PC-3 (cell line): ENCODE results near the gene SELENOP. TPM values are rescaled to one million over a fixed set of nuclear protein-coding genes. Genes with fewer than 3 reads are reported as not detected.

Experiments used
- ATAC-seq: fragments of 200-7000 bp; cut with Tn5 transposase; 2 replicates; pipeline ENCODE4 v1.9.1; 2020; ENCODE audit warnings: mild to moderate bottlenecking, moderate library complexity
- BruUV-seq: library from RNA; stranded (reverse); fragments of 400-500 nt; replicated peaks from 2 replicates; lab custom pipeline; 2021; lab: Mats Ljungman, UMichigan
- CTCF ChIA-PET: fragments of 300-600 bp; sonication (Branson Sonifier 250); formaldehyde crosslinking; loops from one replicate; lab custom pipeline; 2022; ENCODE audit warnings: antibody characterized with exemption; lab: Charles Lee
- POLR2A ChIA-PET: fragments of 300-600 bp; sonication (Branson Sonifier 250); formaldehyde crosslinking; loops from one replicate; lab custom pipeline; 2022; ENCODE audit warnings: antibody characterized with exemption; ENCODE audit not compliant: unreplicated experiment; lab: Charles Lee
- DNase-seq: peaks from one replicate; pipeline ENCODE4 v3.0.0-alpha.2; 2015
- H2AFZ ChIP-seq: fragments of 300-600 bp; sonication (generic); 2 replicates; pipeline ENCODE4 v1.6.0; 2016; ENCODE audit warnings: antibody characterized with exemption, low read length
- H3F3A ChIP-seq: fragments of 300-600 bp; sonication (generic); one replicate; pipeline ENCODE4 v1.6.0; 2017; ENCODE audit warnings: antibody characterized with exemption, low read length, control low read depth, mild to moderate bottlenecking; ENCODE audit not compliant: unreplicated experiment
- H3K27ac ChIP-seq: fragments of 300-600 bp; sonication (generic); 2 replicates; pipeline ENCODE4 v1.5.1; 2016; ENCODE audit warnings: mild to moderate bottlenecking, low read length
- H3K27me3 ChIP-seq: fragments of 300-600 bp; sonication (generic); 2 replicates; pipeline ENCODE4 v1.6.1; 2016; ENCODE audit warnings: low read length, mixed read lengths
- H3K36me3 ChIP-seq: fragments of 300-600 bp; sonication (generic); 2 replicates; pipeline ENCODE4 v1.6.1; 2016; ENCODE audit warnings: low read depth, mixed run types, low read length, mixed read lengths
- H3K4me1 ChIP-seq: fragments of 300-600 bp; sonication (generic); 2 replicates; pipeline ENCODE4 v1.5.1; 2016; ENCODE audit warnings: low read length; ENCODE audit not compliant: insufficient read depth
- H3K4me2 ChIP-seq: fragments of 300-600 bp; sonication (generic); 2 replicates; pipeline ENCODE4 v1.6.0; 2016; ENCODE audit warnings: low read length
- H3K4me3 ChIP-seq: fragments of 300-600 bp; sonication (generic); 2 replicates; pipeline ENCODE4 v1.5.1; 2016; ENCODE audit warnings: mild to moderate bottlenecking, low read length, mixed read lengths
- H3K79me2 ChIP-seq: fragments of 300-600 bp; sonication (generic); 2 replicates; pipeline ENCODE4 v1.6.1; 2017; ENCODE audit warnings: low read length, mixed read lengths
- H3K9ac ChIP-seq: fragments of 300-600 bp; sonication (generic); 2 replicates; pipeline ENCODE4 v1.6.0; 2016; ENCODE audit warnings: mild to moderate bottlenecking, low read length
- H3K9me2 ChIP-seq: fragments of 300-600 bp; sonication (generic); replicated peaks from 2 replicates; pipeline ENCODE4 v1.6.1; 2016; ENCODE audit warnings: mixed run types, low read length, mixed read lengths
- H3K9me3 ChIP-seq: fragments of 300-600 bp; sonication (generic); 2 replicates; pipeline ENCODE4 v1.6.1; 2016; ENCODE audit warnings: low read length, mixed read lengths
- H4K20me1 ChIP-seq: fragments of 300-600 bp; sonication (generic); 2 replicates; pipeline ENCODE4 v1.6.1; 2016; ENCODE audit warnings: low read length, mixed read lengths
- EZH2 ChIP-seq: fragments of 300-600 bp; sonication (generic); IDR thresholded peaks from one replicate; pipeline ENCODE4 v1.6.1; 2017; ENCODE audit warnings: antibody characterized with exemption, mild to moderate bottlenecking, low read length; ENCODE audit not compliant: unreplicated experiment
- EZH2phosphoT487 ChIP-seq: fragments of 300-600 bp; sonication (generic); IDR thresholded peaks from 2 replicates; pipeline ENCODE4 v1.6.1; 2018; ENCODE audit warnings: mild to moderate bottlenecking, antibody characterized with exemption, low read length, borderline replicate concordance
- intact Hi-C: fragments of 100-400 bp; cut with micrococcal nuclease; formaldehyde crosslinking; loops from 2 replicates; pipeline ENCODE4 v1.9.0; 2023
- total RNA-seq: library from RNA; depleted of rRNA; stranded (reverse); fragments of >200 nt; gene quantifications from 2 replicates; pipeline ENCODE4 v1.2.3, GENCODE V29; 2014
- TF ChIP-seq, protein P1 (sequence below): fragments of 300-600 bp; sonication (generic); conservative IDR thresholded peaks from 2 replicates; pipeline ENCODE4 v1.5.1; 2017; ENCODE audit warnings: antibody characterized with exemption, low read depth, mild to moderate bottlenecking, low read length

SELENOP gene
- total RNA-seq, 1 experiment from 2014 or later, result 3.3 TPM

GRCh38 chr5:42839196-42839595 lies 27.5 kb upstream of the SELENOP start:
- Histone ChIP-seq H3K4me1 (no peaks in the 10 kb centered on the region), H4K20me1 (no peaks in the 10 kb centered on the region), H3K27me3 (no peaks in the 10 kb centered on the region), H3K27ac (no peak overlapping the region), H3K36me3 (no peaks in the 10 kb centered on the region), H3K4me3 (no peak overlapping the region), H3K9ac (no peak overlapping the region), H3F3A (no peaks in the 10 kb centered on the region), H3K79me2 (no peaks in the 10 kb centered on the region), H3K9me2 (no peaks in the 10 kb centered on the region), H3K9me3 (no peaks in the 10 kb centered on the region), H2AFZ (no peak overlapping the region), H3K4me2 (no peak overlapping the region)
- ChIA-PET POLR2A (no interaction called here), CTCF (no interaction called here)
- ATAC-seq, result no peak
- no TSS peak for BruUV-seq
- TF ChIP-seq EZH2phosphoT487 (no peak), EZH2 (no peak)
- TF ChIP-seq, protein P1, sequence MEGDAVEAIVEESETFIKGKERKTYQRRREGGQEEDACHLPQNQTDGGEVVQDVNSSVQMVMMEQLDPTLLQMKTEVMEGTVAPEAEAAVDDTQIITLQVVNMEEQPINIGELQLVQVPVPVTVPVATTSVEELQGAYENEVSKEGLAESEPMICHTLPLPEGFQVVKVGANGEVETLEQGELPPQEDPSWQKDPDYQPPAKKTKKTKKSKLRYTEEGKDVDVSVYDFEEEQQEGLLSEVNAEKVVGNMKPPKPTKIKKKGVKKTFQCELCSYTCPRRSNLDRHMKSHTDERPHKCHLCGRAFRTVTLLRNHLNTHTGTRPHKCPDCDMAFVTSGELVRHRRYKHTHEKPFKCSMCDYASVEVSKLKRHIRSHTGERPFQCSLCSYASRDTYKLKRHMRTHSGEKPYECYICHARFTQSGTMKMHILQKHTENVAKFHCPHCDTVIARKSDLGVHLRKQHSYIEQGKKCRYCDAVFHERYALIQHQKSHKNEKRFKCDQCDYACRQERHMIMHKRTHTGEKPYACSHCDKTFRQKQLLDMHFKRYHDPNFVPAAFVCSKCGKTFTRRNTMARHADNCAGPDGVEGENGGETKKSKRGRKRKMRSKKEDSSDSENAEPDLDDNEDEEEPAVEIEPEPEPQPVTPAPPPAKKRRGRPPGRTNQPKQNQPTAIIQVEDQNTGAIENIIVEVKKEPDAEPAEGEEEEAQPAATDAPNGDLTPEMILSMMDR, result no peak
- no peak for DNase-seq
- intact Hi-C loops, result no loop called here

- Histone ChIP-seq H4K20me1 (no peaks in the 10 kb centered on the region), H3K27ac (no peak overlapping the region), H3K9me3 (no peaks in the 10 kb centered on the region), H3K36me3 (no peaks in the 10 kb centered on the region), H3K9me2 (no peaks in the 10 kb centered on the region), H3K4me3 (no peak overlapping the region), H3K79me2 (no peaks in the 10 kb centered on the region), H3F3A (no peaks in the 10 kb centered on the region), H3K9ac (no peak overlapping the region), H3K4me2 (no peak overlapping the region), H2AFZ (no peak overlapping the region), H3K4me1 (no peaks in the 10 kb centered on the region), H3K27me3 (no peaks in the 10 kb centered on the region)
- TF ChIP-seq EZH2phosphoT487, result no peak
- no peak for TF ChIP-seq EZH2
- TF ChIP-seq, protein P1, result no peak
- ChIA-PET CTCF (no interaction called here), POLR2A (no interaction called here)
- BruUV-seq, result no TSS peak
- no peak for ATAC-seq
- DNase-seq, result no peak
- intact Hi-C loops, result no loop called here
Measured at GRCh38 chr5:42837601-42838000, 25.9 kb upstream of the SELENOP start.

DNA sequence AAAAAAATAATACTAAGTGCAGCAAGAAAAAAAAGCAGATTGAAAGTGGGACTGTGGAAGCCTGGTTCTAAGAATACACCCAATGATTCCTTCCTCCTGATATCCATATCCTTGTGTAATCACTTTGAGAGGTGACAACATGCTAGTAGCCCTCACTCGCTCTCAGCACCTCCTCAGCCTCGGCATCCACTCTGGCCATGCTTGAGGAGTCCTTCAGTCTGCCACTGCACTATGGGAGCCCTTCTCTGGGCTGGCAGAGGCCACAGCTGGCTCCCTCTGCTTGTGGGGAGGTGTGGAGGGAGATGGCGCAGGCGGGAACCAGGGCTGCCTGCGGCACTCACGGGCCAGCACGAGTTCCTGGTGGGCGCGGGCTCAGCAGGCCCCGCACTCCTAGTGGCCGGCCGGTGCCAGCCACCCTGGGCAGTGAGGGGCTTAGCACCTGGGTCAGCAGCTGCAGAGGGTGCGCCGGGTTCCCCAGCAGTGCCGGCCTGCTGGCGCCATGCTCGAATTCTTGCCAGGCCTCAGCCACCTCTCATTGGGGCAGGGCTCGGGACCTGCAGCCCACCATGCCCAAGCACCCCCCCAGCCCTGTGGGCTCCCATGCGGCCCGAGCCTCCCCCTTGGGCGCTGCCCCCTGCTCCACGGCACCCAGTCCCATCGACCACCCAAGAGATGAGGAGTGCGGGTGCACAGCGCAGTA lies 24.5 kb upstream of the SELENOP start:
- intact Hi-C loops, result no loop called here
- ATAC-seq, result no peak
- Histone ChIP-seq H4K20me1 (no peaks in the 10 kb centered on the region), H3K9me2 (no peaks in the 10 kb centered on the region), H3K4me1 (no peaks in the 10 kb centered on the region), H3K36me3 (no peaks in the 10 kb centered on the region), H3F3A (no peaks in the 10 kb centered on the region), H3K4me3 (no peak overlapping the region), H3K9ac (no peak overlapping the region), H2AFZ (no peak overlapping the region), H3K79me2 (no peaks in the 10 kb centered on the region), H3K9me3 (no peaks in the 10 kb centered on the region), H3K27ac (no peak overlapping the region), H3K27me3 (no peaks in the 10 kb centered on the region), H3K4me2 (no peak overlapping the region)
- TF ChIP-seq EZH2, result no peak
- TF ChIP-seq, protein P1, result no peak
- TF ChIP-seq EZH2phosphoT487, result no peak
- ChIA-PET POLR2A (no interaction called here), CTCF (no interaction called here)
- no TSS peak for BruUV-seq
- no peak for DNase-seq
